Trophoblast cell (in vitro differentiated cells and primary cell): ENCODE measurements around the gene GLDN.

Experiments
- DNase-seq, 2 donors: peaks; one replicate each; pipeline ENCODE4 v3.0.0-alpha.2; 2016
- H2AFZ ChIP-seq: 2 replicates; pipeline ENCODE4 v1.6.1; 2013; ENCODE audit warnings: low read length, moderate library complexity, mild to moderate bottlenecking; ENCODE audit not compliant: insufficient read depth, poor library complexity
- H2AK5ac ChIP-seq: 2 replicates; pipeline ENCODE4 v1.6.1; 2013; ENCODE audit warnings: mild to moderate bottlenecking, low read length
- H2BK120ac ChIP-seq: 2 replicates; pipeline ENCODE4 v1.6.1; 2013; ENCODE audit warnings: low read length, mild to moderate bottlenecking, moderate library complexity; ENCODE audit not compliant: insufficient read depth, poor library complexity
- H2BK12ac ChIP-seq: 2 replicates; pipeline ENCODE4 v1.6.1; 2013; ENCODE audit warnings: mild to moderate bottlenecking, low read length, moderate library complexity
- H2BK5ac ChIP-seq: 2 replicates; pipeline ENCODE4 v1.6.1; 2013; ENCODE audit warnings: low read length, low read depth, moderate library complexity, mild to moderate bottlenecking; ENCODE audit not compliant: poor library complexity
- H3K14ac ChIP-seq: 2 replicates; pipeline ENCODE4 v1.6.1; 2013; ENCODE audit warnings: mild to moderate bottlenecking, low read length
- H3K18ac ChIP-seq: 2 replicates; pipeline ENCODE4 v1.6.1; 2013; ENCODE audit warnings: mild to moderate bottlenecking, low read length
- H3K23ac ChIP-seq: 2 replicates; pipeline ENCODE4 v1.6.1; 2013; ENCODE audit warnings: low read length
- H3K27ac ChIP-seq: 2 replicates; pipeline ENCODE4 v1.5.1; 2013; ENCODE audit warnings: low read depth, mild to moderate bottlenecking, inconsistent platforms, low read length, moderate library complexity
- H3K27me3 ChIP-seq: 2 replicates; pipeline ENCODE4 v1.6.1; 2013; ENCODE audit warnings: inconsistent platforms, mild to moderate bottlenecking, low read length, moderate library complexity; ENCODE audit not compliant: insufficient read depth
- H3K36me3 ChIP-seq, 2 experiments: 1 replicate in 1 of 2; 2 replicates in 1 of 2; pipeline ENCODE4 v1.6.1; 2013; ENCODE audit warnings: low read length in 2 of 2, mild to moderate bottlenecking in 2 of 2, moderate library complexity in 1 of 2; ENCODE audit not compliant: insufficient read depth in 2 of 2, control insufficient read depth in 1 of 2
- H3K4ac ChIP-seq: 2 replicates; pipeline ENCODE4 v1.6.1; 2013; ENCODE audit warnings: low read depth, mild to moderate bottlenecking, low read length, moderate library complexity
- H3K4me1 ChIP-seq, 2 experiments: 1 replicate in 1 of 2; 2 replicates in 1 of 2; pipeline ENCODE4 v1.6.1; 2013; ENCODE audit warnings: low read length in 2 of 2, mild to moderate bottlenecking in 2 of 2, moderate library complexity in 1 of 2; ENCODE audit not compliant: insufficient read depth in 2 of 2, control insufficient read depth in 1 of 2
- H3K4me2 ChIP-seq: 2 replicates; pipeline ENCODE4 v1.6.1; 2013; ENCODE audit warnings: inconsistent platforms, mild to moderate bottlenecking, low read length, moderate library complexity
- H3K4me3 ChIP-seq: 2 replicates; pipeline ENCODE4 v1.5.1; 2013; ENCODE audit warnings: mild to moderate bottlenecking, low read depth, low read length, inconsistent platforms
- H3K79me1 ChIP-seq: one replicate; pipeline ENCODE4 v1.6.1; 2013; ENCODE audit warnings: low read length
- H3K79me2 ChIP-seq: 2 replicates; pipeline ENCODE4 v1.6.1; 2013; ENCODE audit warnings: low read length, mild to moderate bottlenecking; ENCODE audit not compliant: control insufficient read depth, insufficient read depth, poor library complexity
- H3K9ac ChIP-seq: 2 replicates; pipeline ENCODE4 v1.6.1; 2013; ENCODE audit warnings: mild to moderate bottlenecking, low read length
- H3K9me3 ChIP-seq: 2 replicates; pipeline ENCODE4 v1.6.1; 2013; ENCODE audit warnings: low read depth, mild to moderate bottlenecking, control low read depth, inconsistent platforms, low read length; ENCODE audit not compliant: insufficient read depth
- H4K12ac ChIP-seq: 2 replicates; pipeline ENCODE4 v1.6.1; 2013; ENCODE audit warnings: low read depth, mild to moderate bottlenecking, low read length, moderate library complexity
- H4K8ac ChIP-seq: 2 replicates; pipeline ENCODE4 v1.6.1; 2013; ENCODE audit warnings: low read depth, mild to moderate bottlenecking, low read length, moderate library complexity
- H4K91ac ChIP-seq: one replicate; pipeline ENCODE4 v1.6.1; 2013; ENCODE audit warnings: low read depth, mild to moderate bottlenecking, low read length, moderate library complexity
- WGBS: extraction: QIAGEN DNeasy Blood & Tissue Kit; methylation state at CpG from one replicate; pipeline ENCODE4 v1.1.7; 2013; ENCODE audit warnings: missing lambda C conversion rate; ENCODE audit not compliant: insufficient read length, insufficient coverage; ENCODE audit errors: extremely low coverage; 5-methylcytosine and 5-hydroxymethylcytosine counted together

GLDN gene

DNA sequence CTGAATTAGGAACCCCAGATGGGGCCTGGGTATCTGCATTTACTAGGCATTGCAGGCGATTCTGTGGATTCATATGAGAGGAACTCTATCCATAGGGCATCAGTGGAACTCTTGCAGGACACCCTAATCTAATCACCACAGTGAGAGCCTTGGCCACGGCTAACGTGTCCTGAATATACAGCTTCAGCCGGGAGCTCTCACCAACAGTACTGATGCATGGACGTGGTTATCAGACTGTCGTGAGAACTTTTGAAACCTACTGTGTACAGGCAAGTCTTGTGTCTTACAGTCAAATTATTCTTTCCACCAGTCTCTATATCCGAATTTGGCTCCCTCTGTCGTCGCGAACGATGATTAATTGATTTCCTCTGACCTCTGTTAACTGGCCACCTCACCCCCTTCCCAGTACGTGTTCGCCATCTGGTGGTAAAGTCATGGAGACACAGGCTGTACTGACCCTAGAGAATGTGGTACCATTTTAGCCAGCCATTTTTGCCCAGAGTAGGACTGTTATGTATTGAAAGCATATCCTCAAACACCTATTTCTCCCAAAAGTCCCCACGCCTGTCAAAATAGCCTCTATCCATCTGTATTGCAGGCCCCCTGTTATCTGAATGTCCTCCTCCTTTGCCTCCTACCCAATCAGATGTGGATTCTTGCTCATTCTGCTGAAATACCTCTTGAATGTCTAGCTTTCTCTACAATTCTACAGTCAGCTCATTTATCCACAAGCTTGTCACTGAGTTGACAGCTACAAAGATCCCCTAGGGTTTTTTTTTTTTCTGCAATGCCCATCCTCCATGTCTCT is 39.7 kb downstream of the GLDN start:
- peak overlapping the region; percentile 59 for H2BK120ac ChIP-seq
- WGBS: no CpG with 5 or more reads among the region's 14 CpGs

GRCh38 chr15:51382787-51383186 is 41.3 kb downstream of the GLDN start:
- Histone ChIP-seq H4K91ac (no peak overlapping the region), H3K79me1 (peaks cover 6% of the 10 kb centered on the region), H3K9me3 (no peaks in the 10 kb centered on the region), H4K8ac (no peak overlapping the region), H2AK5ac (no peak overlapping the region), H2BK5ac (no peak overlapping the region), H3K18ac (no peak overlapping the region), H3K4me2 (no peak overlapping the region), H2BK120ac (no peak overlapping the region), H3K23ac (no peak overlapping the region), H3K4me1 (no peaks in the 10 kb centered on the region), H3K27me3 (no peaks in the 10 kb centered on the region), H4K12ac (no peak overlapping the region), H2AFZ (no peak overlapping the region), H3K4me3 (no peak overlapping the region), H3K14ac (no peak overlapping the region), H3K4ac (no peak overlapping the region), H3K9ac (no peak overlapping the region), H3K79me2 (no peaks in the 10 kb centered on the region), H3K36me3 (peaks cover 0 to 5% of the 10 kb centered on the region in 2 experiments), H3K27ac (no peak overlapping the region), H2BK12ac (no peak overlapping the region)
- no CpG with 5 or more reads among the region's 4 CpGs for WGBS
- peak; percentile 35 to 65 for DNase-seq

More for the DNA sequence above, 39.7 kb downstream of the GLDN start:
- Histone ChIP-seq H3K9me3 (peaks cover 2% of the 10 kb centered on the region), H3K27ac (no peak overlapping the region), H4K91ac (peak overlapping the region; percentile 80), H4K12ac (no peak overlapping the region), H2AFZ (no peak overlapping the region), H3K4me1 (no peaks in the 10 kb centered on the region), H3K14ac (no peak overlapping the region), H3K4me2 (no peak overlapping the region), H4K8ac (no peak overlapping the region), H3K79me2 (no peaks in the 10 kb centered on the region), H3K23ac (no peak overlapping the region), H3K27me3 (no peaks in the 10 kb centered on the region), H3K9ac (no peak overlapping the region), H3K4me3 (no peak overlapping the region), H3K18ac (no peak overlapping the region), H3K4ac (no peak overlapping the region), H3K79me1 (peaks cover 6% of the 10 kb centered on the region), H2BK5ac (no peak overlapping the region), H3K36me3 (peaks cover 0 to 5% of the 10 kb centered on the region in 2 experiments), H2BK12ac (peak overlapping the region; percentile 90), H2AK5ac (no peak overlapping the region)
- peak; percentile 52 to 90 for DNase-seq

- no peak overlapping the region for H2BK5ac ChIP-seq
Observed at GRCh38 chr15:51386029-51386428, 44.6 kb downstream of the GLDN start.

GRCh38 chr15:51386486-51386885 is 45.0 kb downstream of the GLDN start:
- Histone ChIP-seq H3K9ac (no peak overlapping the region), H3K14ac (no peak overlapping the region)
- no peak for DNase-seq

More at GRCh38 chr15:51386029-51386428, 44.6 kb downstream of the GLDN start:
- no peaks in the 10 kb centered on the region for H3K9me3 ChIP-seq
- H4K8ac ChIP-seq: no peak overlapping the region
- H3K27ac ChIP-seq: no peak overlapping the region
- H3K23ac ChIP-seq: no peak overlapping the region
- no peak overlapping the region for H3K4me3 ChIP-seq
- H2BK12ac ChIP-seq: no peak overlapping the region
- H3K4me2 ChIP-seq: no peak overlapping the region
- H4K91ac ChIP-seq: no peak overlapping the region
- H2AK5ac ChIP-seq: no peak overlapping the region
- H3K18ac ChIP-seq: no peak overlapping the region
- H3K79me1 ChIP-seq: peaks cover under 1% of the 10 kb centered on the region
- no peak overlapping the region for H4K12ac ChIP-seq
- no peaks in the 10 kb centered on the region for H3K79me2 ChIP-seq
- peaks cover 0 to 4% of the 10 kb centered on the region in 2 experiments for H3K4me1 ChIP-seq
- H3K9ac ChIP-seq: no peak overlapping the region
- DNase-seq: no peak
- no peaks in the 10 kb centered on the region for H3K27me3 ChIP-seq
- no peak overlapping the region for H3K4ac ChIP-seq
- H2AFZ ChIP-seq: no peak overlapping the region
- no peak overlapping the region for H2BK120ac ChIP-seq
- H3K36me3 ChIP-seq: peaks cover 0 to 5% of the 10 kb centered on the region in 2 experiments
- H3K14ac ChIP-seq: no peak overlapping the region
- WGBS: no CpG with 5 or more reads among the region's 8 CpGs

More at GRCh38 chr15:51386486-51386885, 45.0 kb downstream of the GLDN start:
- Histone ChIP-seq H3K18ac (no peak overlapping the region), H3K4ac (no peak overlapping the region), H3K4me3 (no peak overlapping the region), H3K36me3 (peaks cover 0 to 5% of the 10 kb centered on the region in 2 experiments), H3K27ac (no peak overlapping the region), H2AK5ac (no peak overlapping the region), H3K79me1 (no peaks in the 10 kb centered on the region), H2BK12ac (no peak overlapping the region), H3K23ac (no peak overlapping the region), H3K9me3 (no peaks in the 10 kb centered on the region), H3K4me1 (peaks cover 0 to 4% of the 10 kb centered on the region in 2 experiments), H4K12ac (no peak overlapping the region), H3K4me2 (no peak overlapping the region), H2AFZ (no peak overlapping the region), H4K8ac (no peak overlapping the region), H2BK120ac (no peak overlapping the region), H4K91ac (no peak overlapping the region), H3K79me2 (no peaks in the 10 kb centered on the region), H2BK5ac (no peak overlapping the region), H3K27me3 (no peaks in the 10 kb centered on the region)
- WGBS: no CpG with 5 or more reads among the region's 12 CpGs
